Measurements from ENCODE around the gene TMEM87B.
"Not testable (repeated sequence)": the region's sequence is repeated elsewhere in the genome, so short reads cannot be mapped to it uniquely, and the experiment has no call there.

TMEM87B gene

DNA sequence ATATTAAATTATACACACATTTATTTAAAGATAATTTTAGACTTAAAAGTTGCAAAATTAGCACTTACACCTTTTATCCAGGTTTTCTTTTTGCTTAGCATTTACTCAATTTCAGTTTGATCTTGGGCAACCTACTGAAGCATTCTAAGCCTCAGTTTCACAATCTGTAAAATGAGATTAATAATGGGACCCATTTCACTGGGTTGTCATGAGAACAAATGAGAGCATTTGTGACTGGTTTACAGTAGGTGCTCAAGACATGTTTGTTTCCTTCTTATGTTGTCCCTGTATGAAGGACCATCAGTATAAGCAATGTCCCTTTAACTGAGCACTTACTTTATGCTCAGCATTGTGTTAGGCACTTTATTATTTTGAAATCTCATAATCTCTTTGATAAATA, 78.3 kb downstream of the TMEM87B start:
- no peak for DNase-seq (ENCODE audit: low read depth in 2 of 2)

DNA sequence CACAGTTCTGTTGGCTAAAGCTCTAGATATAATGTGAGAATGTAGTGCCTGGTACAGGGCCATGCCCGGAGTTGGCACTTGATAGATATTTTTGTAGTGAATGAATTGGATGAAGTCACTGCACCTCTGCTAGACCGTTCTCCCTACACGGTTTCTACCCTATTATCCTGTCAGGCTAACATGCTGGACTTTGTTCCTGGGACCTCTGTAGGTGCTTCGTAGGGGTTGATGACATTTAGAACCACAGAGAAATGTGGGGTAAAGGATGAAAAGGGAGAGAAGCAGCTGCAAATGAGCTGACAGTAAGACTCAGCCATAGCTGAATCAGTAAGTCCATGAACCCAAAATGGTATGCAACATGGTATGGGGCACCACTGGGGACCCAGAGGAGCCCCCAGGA, 79.1 kb downstream of the TMEM87B start:
- no peak for DNase-seq (ENCODE audit: low read depth in 2 of 2)

DNA sequence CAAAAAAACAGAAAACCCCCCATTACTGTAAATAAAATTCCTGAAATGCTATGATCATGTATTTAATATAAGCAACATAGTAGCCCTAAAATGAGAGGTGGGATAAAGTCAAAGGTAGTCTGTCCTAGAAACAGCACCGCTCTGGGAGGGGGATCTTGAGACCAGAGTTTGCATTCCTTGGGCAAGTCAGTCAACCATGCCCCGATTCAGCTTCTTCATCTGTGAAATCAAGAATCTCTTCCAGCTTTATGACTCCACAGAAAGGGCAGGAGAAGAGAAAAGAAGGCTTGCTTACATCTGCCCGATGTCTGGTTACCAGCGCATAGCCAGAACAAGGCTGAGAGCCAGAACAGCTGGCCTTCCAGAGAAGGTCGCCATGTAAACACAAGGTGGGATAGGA, 81.0 kb downstream of the TMEM87B start:
- DNase-seq (ENCODE audit: low read depth in 2 of 2) = no peak

DNA sequence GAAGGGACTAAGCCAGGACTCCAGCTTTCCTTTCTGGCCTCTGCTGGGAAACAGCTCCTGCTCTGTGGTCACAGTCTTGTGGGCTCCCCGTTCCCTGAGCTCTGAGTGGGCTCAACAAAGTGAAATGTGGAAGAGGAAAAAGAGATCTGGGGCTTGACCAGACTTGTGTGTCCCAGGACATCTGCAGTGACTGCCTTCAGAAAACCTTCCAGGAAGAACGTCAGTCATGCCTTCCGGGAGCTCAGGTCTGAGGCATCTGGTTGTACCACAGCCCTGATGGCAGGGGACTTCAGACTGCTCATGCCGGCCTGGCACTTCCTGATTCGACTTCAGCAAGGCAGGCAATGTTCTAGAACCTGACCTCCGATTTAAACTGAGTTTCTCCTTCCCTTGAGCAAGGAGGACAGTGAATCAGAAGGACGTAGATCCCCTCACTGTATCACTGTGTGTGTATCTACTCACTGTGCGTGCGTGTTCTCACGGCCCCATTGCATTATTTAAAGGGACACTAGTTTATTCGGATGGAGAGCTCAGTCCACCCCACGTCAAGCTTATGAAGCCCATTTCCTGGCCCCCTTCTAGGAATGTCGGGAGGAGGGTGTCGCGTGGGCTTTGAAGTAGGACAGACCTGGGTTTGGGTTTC, 82.6 kb downstream of the TMEM87B start:
- no peak for DNase-seq (ENCODE audit: low read depth in 2 of 2)

DNA sequence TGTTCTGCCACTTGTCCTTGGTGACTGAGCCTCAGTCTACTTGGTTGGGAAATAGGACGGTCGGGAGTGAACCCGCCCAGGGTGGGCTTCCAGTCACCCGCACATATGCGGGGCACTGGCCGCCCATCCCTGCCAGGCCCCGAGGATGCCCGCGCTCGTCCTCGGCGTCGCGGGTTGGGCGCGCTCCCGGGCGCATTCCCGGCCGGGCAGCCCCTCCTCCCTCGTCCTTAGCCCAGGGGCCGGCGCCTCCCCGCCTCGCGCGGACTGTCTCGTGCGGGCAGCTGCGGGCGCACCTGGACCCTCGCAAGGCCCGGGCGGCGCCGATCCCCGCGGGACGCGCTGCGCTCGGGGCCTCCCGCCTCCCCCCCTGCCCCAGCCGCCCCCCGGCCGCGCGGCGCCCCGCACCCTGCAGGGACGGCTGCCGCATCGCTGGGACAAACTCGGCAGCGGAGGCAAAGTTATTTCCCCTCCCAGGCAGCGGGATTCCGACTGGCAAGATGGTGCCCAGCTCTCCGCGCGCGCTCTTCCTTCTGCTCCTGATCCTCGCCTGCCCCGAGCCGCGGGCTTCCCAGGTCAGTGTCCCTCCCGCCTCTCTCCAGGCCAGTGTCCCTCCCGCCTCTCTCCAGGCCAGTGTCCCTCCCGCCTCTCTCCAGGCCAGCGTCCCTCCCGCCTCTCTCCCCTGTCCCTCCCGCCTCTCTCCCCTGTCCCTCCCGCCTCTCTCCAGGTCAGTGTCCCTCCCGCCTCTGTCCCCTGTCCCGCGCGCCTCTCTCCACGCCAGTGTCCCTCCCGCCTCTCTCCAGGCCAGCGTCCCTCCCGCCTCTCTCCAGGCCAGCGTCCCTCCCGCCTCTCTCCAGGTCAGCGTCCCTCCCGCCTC, 83.3 kb downstream of the TMEM87B start, which contains the start of gene FBLN7:
TSS of gene FBLN7 (plus strand) at position 227 of the 874 bp plus-strand sequence. CDS start at position 498, 271 bp downstream.
- no peak for DNase-seq (ENCODE audit: low read depth in 2 of 2)

DNA sequence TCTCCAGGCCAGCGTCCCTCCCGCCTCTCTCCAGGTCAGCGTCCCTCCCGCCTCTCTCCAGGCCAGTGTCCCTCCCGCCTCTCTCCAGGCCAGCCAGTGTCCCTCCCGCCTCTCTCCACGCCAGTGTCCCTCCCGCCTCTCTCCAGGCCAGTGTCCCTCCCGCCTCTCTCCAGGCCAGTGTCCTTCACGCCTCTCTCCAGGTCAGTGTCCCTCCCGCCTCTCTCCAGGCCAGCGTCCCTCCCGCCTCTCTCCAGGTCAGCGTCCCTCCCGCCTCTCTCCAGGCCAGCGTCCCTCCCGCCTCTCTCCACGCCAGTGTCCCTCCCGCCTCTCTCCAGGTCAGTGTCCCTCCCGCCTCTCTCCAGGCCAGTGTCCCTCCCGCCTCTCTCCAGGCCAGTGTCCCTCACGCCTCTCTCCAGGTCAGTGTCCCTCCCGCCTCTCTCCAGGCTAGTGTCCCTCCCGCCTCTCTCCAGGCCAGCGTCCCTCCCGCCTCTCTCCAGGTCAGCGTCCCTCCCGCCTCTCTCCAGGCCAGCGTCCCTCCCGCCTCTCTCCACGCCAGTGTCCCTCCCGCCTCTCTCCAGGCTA, 84.1 kb downstream of the TMEM87B start:
- DNase-seq (ENCODE audit: low read depth in 2 of 2) = not testable (repeated sequence)

DNA sequence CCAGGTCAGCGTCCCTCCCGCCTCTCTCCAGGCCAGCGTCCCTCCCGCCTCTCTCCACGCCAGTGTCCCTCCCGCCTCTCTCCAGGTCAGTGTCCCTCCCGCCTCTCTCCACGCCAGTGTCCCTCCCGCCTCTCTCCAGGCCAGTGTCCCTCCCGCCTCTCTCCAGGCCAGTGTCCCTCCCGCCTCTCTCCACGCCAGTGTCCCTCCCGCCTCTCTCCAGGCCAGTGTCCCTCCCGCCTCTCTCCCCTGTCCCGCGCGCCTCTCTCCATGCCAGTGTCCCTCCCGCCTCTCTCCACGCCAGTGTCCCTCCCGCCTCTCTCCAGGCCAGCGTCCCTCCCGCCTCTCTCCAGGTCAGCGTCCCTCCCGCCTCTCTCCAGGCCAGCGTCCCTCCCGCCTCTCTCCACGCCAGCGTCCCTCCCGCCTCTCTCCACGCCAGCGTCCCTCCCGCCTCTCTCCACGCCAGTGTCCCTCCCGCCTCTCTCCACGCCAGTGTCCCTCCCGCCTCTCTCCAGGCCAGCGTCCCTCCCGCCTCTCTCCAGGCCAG, 84.7 kb downstream of the TMEM87B start:
- not testable (repeated sequence) for DNase-seq (ENCODE audit: low read depth in 2 of 2)

DNA sequence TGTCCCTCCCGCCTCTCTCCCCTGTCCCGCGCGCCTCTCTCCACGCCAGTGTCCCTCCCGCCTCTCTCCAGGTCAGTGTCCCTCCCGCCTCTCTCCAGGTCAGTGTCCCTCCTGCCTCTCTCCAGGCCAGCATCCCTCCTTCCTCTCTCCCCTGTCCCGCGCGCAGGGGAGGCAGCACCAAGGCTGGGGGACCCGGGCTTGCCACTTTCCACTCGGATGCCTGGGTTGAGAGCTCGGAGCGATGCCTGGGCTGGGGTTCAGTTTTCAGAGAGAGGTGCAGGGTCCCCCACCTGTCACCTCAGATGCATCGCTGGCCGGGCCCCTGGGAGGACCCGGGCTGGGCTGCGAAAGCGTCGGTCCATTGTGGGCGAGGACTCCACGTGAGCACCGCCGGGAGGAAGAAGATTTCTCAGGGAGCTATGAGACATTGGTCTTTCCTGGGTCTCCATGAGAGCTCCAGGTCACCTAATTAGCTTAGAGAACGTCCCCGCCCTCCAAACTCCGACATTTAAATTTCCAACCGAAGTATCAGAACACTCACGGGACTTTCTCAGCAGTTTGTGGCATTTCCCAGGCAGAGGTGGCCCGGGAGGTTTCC, 85.2 kb downstream of the TMEM87B start:
- DNase-seq (ENCODE audit: low read depth in 2 of 2) = no peak

DNA sequence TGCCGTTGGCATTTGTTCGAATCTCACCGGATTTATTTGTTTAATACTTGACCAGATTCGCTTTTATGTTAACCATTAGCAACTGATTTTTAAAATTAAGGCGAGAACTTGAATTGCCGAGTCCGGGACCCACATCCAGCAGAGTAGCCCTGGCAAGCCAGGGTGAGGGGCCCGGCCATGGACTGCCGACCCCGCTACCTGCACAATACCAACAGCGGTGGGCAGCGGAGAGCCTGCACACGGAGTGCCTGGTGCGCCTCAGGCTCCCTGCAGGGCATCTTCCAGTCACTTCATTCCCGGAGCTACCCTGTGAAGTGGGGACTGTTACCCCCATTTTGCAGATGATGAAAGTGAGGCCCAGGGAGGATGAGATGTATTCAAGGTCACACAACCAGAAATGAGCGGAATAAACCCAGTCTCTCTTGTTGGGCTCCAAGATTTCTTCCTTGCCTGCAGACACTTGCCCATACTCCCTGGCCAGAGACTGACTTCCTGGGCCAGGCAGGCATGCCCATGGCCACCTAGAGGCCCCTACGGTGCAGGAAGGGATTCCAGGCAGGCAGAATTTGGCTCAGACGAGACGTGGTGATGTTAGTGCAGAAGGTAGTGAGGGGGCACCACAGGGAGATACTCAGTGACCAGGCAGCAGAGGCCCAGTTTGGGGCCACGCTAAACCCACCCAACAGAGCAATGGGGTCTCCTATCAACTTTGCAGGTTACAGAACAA, 86.0 kb downstream of the TMEM87B start:
- DNase-seq (ENCODE audit: low read depth in 2 of 2) = no peak

DNA sequence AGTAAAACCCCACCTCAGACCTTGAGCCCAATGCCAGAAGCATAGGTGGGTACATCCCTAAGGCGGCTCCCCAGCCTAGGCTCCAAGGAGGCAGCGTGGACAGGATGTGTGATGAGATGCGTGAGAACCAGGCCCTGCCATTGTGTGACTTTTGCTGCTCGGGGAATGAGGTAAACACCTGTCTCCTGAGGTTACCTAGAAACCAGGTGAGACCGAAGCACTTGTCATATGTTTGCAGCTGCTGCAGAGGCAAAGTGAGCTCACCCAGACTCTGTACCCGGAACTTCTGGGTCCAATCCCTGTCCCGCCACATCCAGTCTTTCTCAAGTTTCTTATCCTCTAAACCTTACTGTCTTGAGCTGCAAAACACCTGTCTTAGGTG, 86.5 kb downstream of the TMEM87B start:
- no peak for DNase-seq (ENCODE audit: low read depth in 2 of 2)

DNA sequence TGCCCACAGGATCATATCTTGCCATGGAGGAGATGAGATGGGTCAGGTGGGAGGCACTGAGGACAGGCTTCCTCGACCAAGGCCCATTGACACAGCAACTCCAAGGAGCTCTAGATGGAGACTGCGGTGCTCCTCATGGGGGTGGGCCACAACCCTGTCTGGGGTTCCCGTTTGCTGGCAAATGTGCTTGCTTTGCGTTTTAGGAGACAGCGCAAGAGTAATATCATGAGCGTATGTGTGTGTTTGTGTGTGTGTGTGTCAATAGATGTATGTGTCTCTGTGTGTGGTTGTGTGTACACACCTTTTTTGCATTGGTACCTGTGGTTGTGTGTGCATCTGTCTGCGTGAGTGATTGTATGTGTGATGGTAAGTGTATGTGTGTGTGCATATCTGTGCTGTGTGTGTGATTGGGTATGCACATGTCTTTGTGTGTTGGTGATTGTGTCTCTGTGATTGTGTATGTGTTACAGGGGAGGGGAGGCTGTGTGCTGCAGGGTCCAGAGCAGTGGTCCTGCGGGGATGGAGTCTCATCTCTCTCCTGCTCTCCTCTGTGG, 87.5 kb downstream of the TMEM87B start:
- DNase-seq (ENCODE audit: low read depth in 2 of 2) = no peak

DNA sequence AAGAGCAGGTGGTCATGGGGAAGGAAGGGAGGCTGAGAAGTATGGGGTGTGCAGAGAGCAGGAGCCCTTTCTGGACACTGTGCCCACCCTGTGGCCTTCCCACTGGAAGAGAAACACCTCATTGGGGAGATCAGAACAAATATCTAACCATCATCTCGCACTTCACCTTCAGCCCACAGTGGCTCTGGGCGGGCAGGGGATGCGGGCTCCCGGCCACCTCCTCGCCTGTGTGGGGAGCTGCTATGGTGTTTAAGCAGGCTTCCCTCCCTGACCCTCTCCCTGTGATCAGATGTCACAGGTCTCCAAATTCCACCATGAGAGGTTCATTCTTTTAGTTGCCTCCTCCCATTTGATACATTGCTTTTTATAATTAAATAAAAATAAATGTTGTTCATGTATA, 88.1 kb downstream of the TMEM87B start:
- DNase-seq (ENCODE audit: low read depth in 2 of 2) = no peak

DNA sequence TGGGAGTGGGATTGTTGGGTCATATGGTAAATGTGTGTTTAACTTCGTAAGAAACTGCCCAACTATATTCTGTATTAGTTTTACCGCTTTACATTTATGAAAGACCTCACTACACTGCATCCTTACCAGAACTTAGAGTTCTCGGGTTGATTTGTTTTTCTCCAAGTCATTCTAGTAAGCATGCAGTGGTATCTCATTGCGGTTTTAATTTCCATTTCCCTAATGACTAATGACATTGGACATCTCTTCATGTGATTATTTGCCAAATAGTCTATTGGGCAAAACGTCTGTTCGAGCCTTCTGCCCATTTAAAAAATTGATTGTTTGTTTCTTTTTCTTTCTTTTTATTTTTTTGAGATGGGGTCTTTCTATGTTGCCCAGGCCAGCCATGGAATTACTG, 89.9 kb downstream of the TMEM87B start:
- no peak for DNase-seq (ENCODE audit: low read depth in 2 of 2)

DNA sequence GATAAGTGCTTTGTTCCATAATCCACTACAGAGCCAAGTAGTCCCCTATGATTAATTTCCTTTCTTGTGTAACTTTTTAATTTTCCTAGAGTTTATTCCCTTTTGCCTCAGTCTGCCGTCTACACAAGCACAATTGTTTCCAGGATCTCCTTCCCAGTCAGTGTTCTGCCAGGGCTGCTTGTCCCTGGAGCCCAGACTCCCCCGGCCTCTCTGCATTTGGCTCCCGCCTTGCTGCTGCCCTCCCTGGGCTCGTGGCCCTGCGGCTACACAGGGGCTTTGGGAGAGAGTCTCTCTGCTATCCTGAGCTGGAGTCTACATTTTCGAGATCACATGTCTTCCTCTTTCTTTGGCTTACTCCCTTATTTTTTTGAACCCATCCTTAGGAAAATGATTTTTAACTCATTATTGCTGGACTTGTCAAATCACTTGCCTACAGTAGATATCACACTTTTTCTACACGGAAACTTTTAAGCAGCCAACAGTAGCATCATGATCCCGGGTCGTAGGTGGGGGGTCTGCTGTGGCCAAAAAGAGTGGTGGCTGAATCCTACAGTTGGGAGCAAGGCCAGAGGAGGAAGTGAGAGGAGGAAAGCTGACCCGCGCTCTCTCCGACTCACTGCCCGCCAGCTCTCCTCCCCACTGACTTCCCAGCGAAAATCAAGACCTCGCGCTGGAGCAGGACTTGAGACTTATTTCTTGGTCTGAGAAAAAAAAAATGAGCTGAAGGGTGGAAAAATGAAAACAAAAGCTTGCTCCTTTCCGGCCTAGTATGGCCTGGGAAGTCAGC, 92.5 kb downstream of the TMEM87B start:
- DNase-seq (ENCODE audit: low read depth in 2 of 2) = no peak

DNA sequence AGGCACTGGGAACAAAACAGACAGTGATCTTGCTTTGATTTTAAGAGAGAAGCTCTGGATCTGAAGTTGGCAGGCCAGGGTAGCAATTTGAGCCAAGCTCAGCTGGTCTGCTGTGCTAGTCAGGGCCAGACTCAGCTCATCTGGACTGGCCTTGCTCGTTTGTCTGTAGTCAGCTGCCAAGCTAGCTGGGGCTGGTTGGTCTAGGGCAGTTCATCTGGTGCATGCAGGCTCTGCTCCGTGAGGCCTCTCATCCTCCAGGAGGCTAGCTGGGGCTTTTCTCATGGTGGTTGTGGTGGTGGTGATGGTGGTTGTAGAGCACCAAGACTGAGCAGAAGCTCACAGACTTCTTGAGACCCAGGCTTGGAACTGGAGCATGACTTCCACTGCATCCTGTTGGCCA, 93.4 kb downstream of the TMEM87B start:
- no peak for DNase-seq (ENCODE audit: low read depth in 2 of 2)

DNA sequence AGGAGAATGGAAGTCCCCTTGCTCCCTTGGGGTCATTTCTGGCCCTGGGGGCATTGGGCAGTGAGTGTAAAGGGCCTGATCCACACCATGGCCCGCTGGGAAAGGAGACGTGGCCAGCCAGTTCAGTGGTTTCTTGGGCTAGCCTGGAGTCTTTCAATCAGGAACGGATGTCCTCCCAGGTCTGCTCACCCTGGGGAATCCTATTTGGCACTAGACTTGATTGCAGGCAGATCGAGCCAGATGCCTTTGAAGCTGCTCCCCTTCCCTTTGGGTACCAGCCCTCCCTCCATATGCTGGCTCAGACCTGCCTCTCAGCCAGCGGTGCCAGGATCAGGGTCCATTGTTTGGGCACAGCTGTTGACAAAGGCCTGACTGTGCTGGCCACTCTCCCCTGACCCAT, 94.1 kb downstream of the TMEM87B start:
- no peak for DNase-seq (ENCODE audit: low read depth in 2 of 2)

DNA sequence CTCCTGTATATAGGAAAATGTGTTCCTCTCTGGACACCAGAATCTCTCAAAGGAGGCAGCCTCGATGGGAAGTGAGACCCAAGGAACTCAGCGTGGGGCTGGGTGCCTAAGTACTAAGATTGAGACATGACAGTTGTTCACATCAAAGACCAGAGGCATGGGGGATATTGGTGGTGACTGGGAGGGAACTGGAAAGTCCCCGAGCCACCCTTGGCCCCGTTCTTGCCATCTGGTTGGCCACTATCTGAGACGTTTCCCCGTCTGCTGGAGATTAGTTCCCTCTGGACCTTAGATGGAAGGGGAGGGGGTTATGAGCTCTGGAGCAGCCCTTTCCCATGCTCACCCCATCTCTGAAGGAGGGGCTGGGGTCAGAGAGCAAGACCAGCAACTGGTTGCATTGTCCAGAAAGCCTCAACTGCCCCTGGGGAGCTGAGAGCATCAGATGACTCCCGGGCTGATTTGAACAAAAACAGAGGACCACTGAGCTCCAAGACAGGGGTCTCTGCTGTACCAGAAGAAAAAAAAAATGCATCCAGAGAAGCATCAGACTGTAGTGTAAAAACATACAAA, 94.9 kb downstream of the TMEM87B start:
- no peak for DNase-seq (ENCODE audit: low read depth in 2 of 2)

DNA sequence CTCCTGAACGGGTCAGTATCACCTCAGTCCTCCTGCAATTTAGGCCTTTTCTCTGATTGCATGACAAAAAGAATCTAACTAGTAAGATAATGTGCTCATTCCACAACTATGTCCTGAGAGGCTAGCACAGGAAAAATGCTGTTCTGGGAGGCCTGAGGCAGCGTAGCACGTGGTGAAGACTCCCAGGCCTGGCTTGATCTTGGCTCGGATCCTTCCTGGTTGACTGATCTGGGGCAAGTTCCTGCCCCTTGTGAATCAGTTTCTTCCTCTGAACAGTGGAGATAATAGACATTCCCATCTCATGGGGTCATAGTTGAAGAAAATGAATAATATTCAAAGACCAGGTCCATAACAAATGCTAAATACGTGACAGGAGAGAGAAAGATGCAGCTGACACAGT, 95.4 kb downstream of the TMEM87B start:
- peak; percentile 53 to 54 for DNase-seq (ENCODE audit: low read depth in 2 of 2)

DNA sequence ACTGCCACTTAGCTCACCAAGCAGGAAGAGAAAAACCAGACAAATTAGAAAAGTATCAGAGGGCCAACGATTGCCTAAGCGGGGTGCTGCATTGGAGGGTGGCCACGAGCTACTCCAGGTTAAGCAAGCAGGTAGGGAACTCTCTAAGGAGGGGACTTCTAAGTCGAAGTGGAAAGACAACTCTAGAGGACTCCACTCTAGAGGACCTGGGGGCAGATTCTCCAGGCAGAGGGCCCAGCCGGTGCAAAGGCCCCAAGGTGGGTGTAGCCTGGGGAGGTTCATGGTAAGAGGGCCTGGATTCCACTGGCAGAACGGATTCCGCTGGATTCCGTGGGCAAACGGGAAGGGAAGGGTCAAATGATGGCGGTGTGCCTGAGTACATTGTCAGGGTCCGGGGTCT, 95.8 kb downstream of the TMEM87B start:
- DNase-seq (ENCODE audit: low read depth in 2 of 2) = no peak

DNA sequence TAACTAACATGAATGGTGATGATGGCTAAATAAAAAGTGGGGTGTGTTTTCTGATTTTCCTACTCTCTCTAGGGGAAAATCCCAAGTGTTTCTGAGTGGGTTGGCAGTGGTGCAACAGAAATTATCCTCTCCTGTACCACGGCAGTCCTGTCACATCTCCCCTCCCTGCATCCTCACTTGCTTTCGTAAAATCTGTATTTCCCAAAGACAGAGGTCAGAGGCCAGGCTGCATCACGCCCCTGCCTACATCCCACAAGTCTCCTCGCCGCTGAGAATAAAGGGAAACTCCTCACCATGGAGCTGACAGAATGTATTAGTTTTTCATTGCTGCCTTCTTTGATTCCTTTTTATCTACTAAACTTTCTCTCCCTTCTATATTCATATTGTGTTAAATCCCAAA, 96.2 kb downstream of the TMEM87B start:
- DNase-seq (ENCODE audit: low read depth in 2 of 2) = no peak
